GF-D8 (cell line): ENCODE data around the gene LRRC8A.
"Not testable (repeated sequence)": the region's sequence is repeated elsewhere in the genome, so short reads cannot be mapped to it uniquely, and the experiment has no call there.

Experiments used
- DNase-seq: peaks from one replicate; lab custom pipeline; 2025; lab: John Stamatoyannopoulos, UW

Gene LRRC8A

GRCh38 chr9:128921881-128922763 is 40.2 kb downstream of the LRRC8A start:
- DNase-seq: no peak

GRCh38 chr9:128923493-128923883 is 41.6 kb downstream of the LRRC8A start:
- no peak for DNase-seq

- no peak for DNase-seq
These were observed 45.9 kb downstream of the LRRC8A start for GRCh38 chr9:128927731-128928411.

- no peak for DNase-seq
These were observed 46.7 kb downstream of the LRRC8A start for GRCh38 chr9:128928624-128929023.

GRCh38 chr9:128929560-128929959 is 47.6 kb downstream of the LRRC8A start:
- DNase-seq: no peak

- DNase-seq: no peak
These were observed 51.8 kb downstream of the LRRC8A start for GRCh38 chr9:128933731-128934130.

GRCh38 chr9:128936171-128936865 is 54.4 kb downstream of the LRRC8A start:
- no peak for DNase-seq

GRCh38 chr9:128937310-128938165 is 55.6 kb downstream of the LRRC8A start:
- DNase-seq: no peak

GRCh38 chr9:128940271-128940921 is 58.5 kb downstream of the LRRC8A start:
- DNase-seq: no peak

GRCh38 chr9:128940946-128941755 is 59.2 kb downstream of the LRRC8A start:
- no peak for DNase-seq

GRCh38 chr9:128943832-128944620 is 62.1 kb downstream of the LRRC8A start:
- DNase-seq: no peak

- DNase-seq: not testable (repeated sequence)
These were observed 63.0 kb downstream of the LRRC8A start for GRCh38 chr9:128944966-128945365.

- DNase-seq: no peak
These were observed 64.0 kb downstream of the LRRC8A start for GRCh38 chr9:128945798-128946501.

GRCh38 chr9:128946571-128947276 is 64.8 kb downstream of the LRRC8A start:
- no peak for DNase-seq

GRCh38 chr9:128947277-128947526 is 65.3 kb downstream of the LRRC8A start:
- no peak for DNase-seq

GRCh38 chr9:128947527-128948301 is 65.8 kb downstream of the LRRC8A start, which contains the start of the genes DOLK and NUP188:
TSS of gene DOLK (minus strand) at chr9:128947603. CDS start at chr9:128947303, 300 bp downstream.
TSS of gene NUP188 (plus strand) at chr9:128947699. CDS start at chr9:128947720, 21 bp downstream.
- DNase-seq: peak; percentile 63

GRCh38 chr9:128961403-128961802 is 79.5 kb downstream of the LRRC8A start:
- not testable (repeated sequence) for DNase-seq
